GOT3 (cell line): ENCODE data around the gene CNTRL.
"Not testable (repeated sequence)": the region's sequence is repeated elsewhere in the genome, so short reads cannot be mapped to it uniquely, and the experiment has no call there.

Experiments used
- DNase-seq: peaks from one replicate; lab custom pipeline; 2025; ENCODE audit warnings: mixed read lengths; lab: John Stamatoyannopoulos, UW

The CNTRL gene

GRCh38 chr9:121073038-121073437 is 1.7 kb upstream of the CNTRL start:
- DNase-seq: no peak

DNA sequence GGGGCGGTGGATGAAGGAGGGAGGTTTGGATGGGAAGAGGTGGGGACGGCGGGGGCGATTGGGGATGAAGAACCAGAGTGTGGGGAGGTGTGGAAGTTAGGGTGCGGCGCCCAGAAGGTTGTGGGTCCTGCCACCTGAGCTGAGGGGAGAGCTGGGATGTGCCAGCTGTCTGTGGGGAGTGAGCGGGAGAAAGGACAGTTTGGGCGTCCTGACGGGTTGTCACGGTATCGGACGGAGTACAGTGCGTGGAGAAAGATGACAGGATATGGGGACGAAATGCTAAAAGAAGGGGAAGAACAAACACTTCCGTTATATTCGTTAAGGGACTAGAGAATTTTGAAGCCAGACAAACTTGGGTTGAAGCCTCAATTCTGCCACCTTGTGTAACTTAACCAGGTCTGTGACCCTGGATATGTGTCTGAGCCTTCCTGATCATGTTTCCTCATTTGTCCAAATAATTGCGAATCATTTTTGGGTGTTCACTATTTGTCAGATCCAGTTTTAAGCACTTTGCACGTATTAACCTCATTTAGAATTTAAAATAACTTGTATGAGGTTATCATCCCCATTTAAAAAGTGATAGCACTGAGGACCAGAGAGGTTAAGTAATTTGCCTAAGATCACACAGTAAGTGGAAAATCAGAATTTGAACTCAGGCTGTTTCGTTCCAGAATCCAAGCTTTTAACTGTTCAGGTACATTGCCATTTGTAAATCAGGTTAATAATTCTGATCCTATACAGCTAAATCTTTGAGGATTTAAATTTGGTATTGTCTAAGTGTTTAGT is 689 bp downstream of the CNTRL start:
- DNase-seq: no peak

DNA sequence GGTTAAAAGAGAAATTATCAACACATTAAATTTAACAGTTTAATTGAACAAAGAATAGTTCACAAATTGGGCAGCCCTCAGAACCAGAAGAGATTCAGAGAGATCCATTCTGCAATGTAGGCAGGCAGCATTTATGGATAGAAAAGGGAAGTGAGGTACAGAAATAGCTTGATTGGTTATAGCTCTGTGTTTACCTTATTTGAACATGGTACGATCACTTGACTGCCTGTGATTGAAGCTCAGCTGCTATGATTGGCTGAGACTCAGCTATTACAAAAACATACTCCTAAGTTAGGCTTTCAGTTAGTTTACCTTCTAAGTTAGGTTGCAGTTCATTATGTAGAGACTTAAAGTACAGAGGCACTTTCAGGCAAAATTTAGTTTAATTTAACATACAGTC is 7.3 kb downstream of the CNTRL start:
- DNase-seq: no peak

GRCh38 chr9:121085661-121086060 is 10.9 kb downstream of the CNTRL start:
- no peak for DNase-seq

- DNase-seq: no peak
These were observed 13.8 kb downstream of the CNTRL start for GRCh38 chr9:121088576-121088975.

GRCh38 chr9:121090743-121091142 is 16.0 kb downstream of the CNTRL start:
- DNase-seq: not testable (repeated sequence)

- no peak for DNase-seq
These were observed 20.3 kb downstream of the CNTRL start for GRCh38 chr9:121095057-121095456.

DNA sequence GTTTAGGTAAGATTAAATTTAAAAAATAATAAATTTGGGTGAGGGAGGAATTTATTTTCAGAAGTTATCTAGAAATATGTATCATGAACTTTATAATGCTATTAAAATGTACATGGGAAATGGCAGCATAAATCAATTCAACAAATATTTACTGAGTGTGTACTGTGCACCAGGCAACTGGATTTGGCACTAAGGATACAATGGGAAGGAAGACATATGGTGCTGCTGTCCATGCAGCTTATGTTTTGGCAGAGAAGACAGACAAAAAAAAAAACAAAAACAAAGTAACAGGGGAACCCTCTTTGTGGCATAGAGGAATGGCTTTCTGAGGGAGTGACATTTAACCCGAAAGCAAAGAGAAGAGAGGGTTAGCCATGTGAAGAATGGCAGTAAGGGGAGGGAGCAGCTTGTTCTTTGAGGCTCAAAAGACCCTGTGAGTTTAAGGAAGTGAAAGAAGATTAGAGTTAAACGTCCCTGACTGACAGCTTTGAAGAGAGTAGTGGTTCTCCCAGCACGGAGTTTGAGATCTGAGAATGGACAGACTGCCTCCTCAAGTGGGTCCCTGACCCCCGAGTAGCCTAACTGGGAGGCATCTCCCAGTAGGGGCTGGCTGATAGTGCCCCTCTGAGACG is 23.9 kb downstream of the CNTRL start:
- no peak for DNase-seq

DNA sequence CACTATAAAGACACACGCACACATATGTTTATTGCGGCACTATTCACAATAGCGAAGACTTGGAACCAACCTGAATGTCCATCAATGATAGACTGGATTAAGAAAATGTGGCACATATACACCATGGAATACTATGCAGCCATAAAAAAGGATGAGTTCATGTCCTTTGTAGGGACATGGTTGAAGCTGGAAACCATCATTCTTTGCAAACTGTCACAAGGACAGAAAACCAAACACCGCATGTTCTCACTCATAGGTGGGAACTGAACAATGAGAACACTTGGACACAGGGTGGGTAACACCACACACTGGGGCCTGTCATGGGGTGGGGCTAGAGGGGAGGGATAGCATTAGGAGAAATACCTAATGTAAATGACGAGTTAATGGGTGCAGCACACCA is 29.3 kb downstream of the CNTRL start:
- DNase-seq: not testable (repeated sequence)

GRCh38 chr9:121105531-121105930 is 30.8 kb downstream of the CNTRL start:
- DNase-seq: no peak

- DNase-seq: no peak
These were observed 32.3 kb downstream of the CNTRL start for GRCh38 chr9:121107029-121107428.

DNA sequence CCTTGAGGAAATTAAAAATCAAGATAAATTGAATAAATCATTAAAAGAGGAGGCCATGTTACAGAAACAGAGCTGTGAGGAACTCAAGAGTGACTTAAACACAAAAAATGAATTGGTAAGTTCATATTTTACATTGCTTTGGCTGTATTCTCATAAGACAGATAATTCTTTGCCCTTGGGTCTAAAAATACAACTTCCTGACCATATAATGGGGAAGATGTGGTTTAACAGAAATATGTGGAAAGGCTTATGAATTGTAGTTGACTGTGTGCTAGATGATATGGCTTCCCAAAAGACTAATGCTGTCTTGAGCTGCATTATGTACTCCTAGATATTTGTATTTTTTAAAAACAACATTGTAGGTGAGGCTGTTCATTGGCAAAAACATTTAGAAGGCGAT is 33.1 kb downstream of the CNTRL start:
- no peak for DNase-seq

GRCh38 chr9:121115466-121115865 is 40.7 kb downstream of the CNTRL start:
- no peak for DNase-seq

DNA sequence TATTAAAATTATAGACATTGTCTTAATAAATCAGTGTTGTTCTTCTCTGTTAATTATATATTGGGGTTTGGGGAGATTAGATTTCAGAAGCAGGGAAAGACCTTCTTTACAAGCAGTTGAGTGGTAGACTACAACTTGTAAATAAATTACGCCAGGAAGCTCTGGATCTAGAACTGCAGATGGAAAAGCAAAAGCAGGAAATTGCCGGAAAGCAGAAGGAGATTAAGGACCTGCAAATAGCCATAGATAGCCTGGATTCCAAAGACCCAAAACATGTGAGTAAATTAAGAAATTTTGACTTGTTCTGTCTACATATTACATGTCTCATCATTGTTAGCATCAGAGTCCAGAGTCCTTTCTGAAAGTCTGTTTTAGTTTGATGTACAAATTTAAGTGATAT is 43.5 kb downstream of the CNTRL start:
- DNase-seq: no peak

DNA sequence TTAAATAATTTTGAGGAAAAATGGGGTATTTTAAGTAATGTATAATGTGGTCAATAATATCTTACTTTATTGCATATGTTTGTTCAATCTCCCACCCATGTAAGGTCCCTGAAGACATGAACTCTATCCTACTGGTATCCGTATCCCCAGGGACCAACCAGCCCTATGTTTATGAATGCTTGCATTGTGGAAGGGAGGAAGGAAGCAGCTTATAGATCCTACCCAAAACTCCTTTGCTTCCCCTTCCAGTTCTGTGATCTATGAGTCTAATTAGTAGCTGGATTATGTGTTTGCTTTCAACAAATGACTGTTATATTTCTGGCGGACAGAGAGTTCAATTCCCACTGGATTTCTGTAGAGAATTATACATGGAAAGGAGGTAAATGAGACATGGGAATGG is 45.6 kb downstream of the CNTRL start:
- DNase-seq: no peak

- peak; percentile 71 for DNase-seq
These were observed 46.9 kb downstream of the CNTRL start for GRCh38 chr9:121121582-121122087.

GRCh38 chr9:121122246-121123032 is 47.7 kb downstream of the CNTRL start:
- no peak for DNase-seq

DNA sequence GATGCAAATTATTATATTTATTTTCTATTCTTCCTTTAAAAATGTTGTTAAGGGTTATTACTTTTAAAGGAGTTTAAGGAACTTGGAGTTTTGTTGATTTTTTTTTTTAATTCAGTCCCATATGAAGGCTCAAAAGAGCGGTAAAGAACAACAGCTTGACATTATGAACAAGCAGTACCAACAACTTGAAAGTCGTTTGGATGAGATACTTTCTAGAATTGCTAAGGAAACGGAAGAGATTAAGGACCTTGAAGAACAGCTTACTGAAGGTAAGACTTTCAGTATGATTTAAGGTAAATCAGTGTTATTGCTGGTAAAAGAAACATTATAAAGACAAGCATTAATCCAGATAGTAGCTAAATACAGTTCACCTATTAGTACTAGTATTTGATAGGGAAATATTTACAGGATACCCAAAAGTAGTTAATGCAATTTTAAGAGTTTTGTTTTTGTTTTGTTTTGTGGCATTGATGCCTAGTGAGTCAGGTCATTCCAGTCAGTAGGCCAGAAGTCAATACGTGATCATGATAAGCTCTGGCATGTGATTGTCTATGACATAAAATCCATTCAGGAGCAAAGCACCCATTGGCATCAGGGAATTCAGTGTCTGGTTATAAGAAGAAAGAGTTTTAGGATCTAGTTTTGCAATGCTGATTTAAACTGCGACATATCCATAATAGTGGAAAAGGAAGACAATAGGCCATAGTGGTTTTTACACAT is 49.2 kb downstream of the CNTRL start:
- DNase-seq: no peak

DNA sequence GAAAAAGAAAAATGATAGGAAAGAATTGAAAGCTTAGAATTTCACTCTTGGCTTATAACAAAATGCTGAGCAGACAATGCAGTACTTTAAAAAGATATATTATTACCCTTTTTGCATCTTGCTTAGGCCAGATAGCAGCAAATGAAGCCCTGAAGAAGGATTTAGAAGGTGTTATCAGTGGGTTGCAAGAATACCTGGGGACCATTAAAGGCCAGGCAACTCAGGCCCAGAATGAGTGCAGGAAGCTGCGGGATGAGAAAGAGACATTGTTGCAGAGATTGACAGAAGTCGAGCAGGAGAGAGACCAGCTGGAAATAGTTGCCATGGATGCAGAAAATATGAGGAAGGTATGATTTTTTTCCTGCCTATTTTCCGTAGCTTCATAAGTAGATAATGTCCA is 50.8 kb downstream of the CNTRL start:
- no peak for DNase-seq

GRCh38 chr9:121129384-121129783 is 54.6 kb downstream of the CNTRL start:
- DNase-seq: not testable (repeated sequence)

GRCh38 chr9:121133104-121133816 is 58.5 kb downstream of the CNTRL start:
- no peak for DNase-seq
